ENCODE data around the gene ANKRD12.

- TF ChIP-seq CTCF (IDR thresholded peaks at IDR 0.05) (no peak), POLR2A (IDR thresholded peaks at IDR 0.05) (no peak)
These were observed 41.1 kb upstream of the ANKRD12 start for GRCh38 chr18:9095297-9096006.

All from esophagus squamous epithelium (tissue), 4 donors.